Measurements from ENCODE around the gene TOX2. TPM values are rescaled to one million over a fixed set of nuclear protein-coding genes. Genes with fewer than 3 reads are reported as not detected.

Gene TOX2
- total RNA-seq, 1 donor from 2014 or later, result 4.8 TPM

DNA sequence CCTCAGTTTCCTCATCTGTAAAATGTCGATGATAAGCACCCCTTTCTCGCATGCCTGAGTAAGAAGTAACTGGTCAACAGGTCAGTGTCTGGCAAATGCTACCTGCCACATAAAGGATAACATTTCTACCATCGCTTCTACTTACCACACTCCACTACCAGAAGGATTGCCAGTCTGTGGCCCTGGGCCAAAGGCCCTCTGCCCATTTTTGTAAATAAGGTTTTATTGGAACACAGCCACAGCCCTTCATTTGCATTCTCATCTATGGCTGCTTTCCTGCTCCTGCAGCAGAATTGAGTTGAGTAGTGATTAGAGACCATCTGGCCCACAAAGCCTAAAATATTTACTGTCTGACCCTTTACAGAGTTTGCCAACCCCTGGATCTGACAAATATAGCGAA, 121.8 kb downstream of the TOX2 start:
- Mint-ChIP-seq H3K36me3 (ENCODE audit: low read depth) (no peaks in the 10 kb centered on the region), H3K27ac (no peak overlapping the region), H3K27me3 (peaks cover 13% of the 10 kb centered on the region), H3K9me3 (no peaks in the 10 kb centered on the region), H3K4me1 (no peaks in the 10 kb centered on the region), H3K4me3 (no peak overlapping the region)
- no peak for ATAC-seq (ENCODE audit: low read depth)
- intact Hi-C loops (cut with micrococcal nuclease), result no loop called here
- no peak for DNase-seq
- ChIA-PET POLR2A (no interaction called here), CTCF (interaction anchor here (0.9 kb wide), 1 partner anchor 1255 kb away, joined by 3 read pairs; no protein-coding TSS in a partner anchor)
- TF ChIP-seq CTCF (IDR thresholded peaks at IDR 0.05), result no peak

GRCh38 chr20:44038681-44039123, 124.0 kb downstream of the TOX2 start:
- ATAC-seq (ENCODE audit: low read depth), result no peak
- intact Hi-C loops (cut with micrococcal nuclease), result no loop called here
- Mint-ChIP-seq H3K4me3 (no peak overlapping the region), H3K27me3 (peaks cover 23% of the 10 kb centered on the region), H3K4me1 (no peaks in the 10 kb centered on the region), H3K36me3 (ENCODE audit: low read depth) (no peaks in the 10 kb centered on the region), H3K27ac (no peak overlapping the region), H3K9me3 (no peaks in the 10 kb centered on the region)
- ChIA-PET POLR2A (no interaction called here), CTCF (interaction anchor here (1.0 kb wide), 1 partner anchor 10 kb away, joined by 4 read pairs; no protein-coding TSS in a partner anchor)
- no peak for DNase-seq
- no peak for TF ChIP-seq CTCF (IDR thresholded peaks at IDR 0.05)

- ChIA-PET CTCF (interaction anchor here (1.0 kb wide), 1 partner anchor 10 kb away, joined by 4 read pairs; no protein-coding TSS in a partner anchor), POLR2A (no interaction called here)
- no peaks in the 10 kb centered on the region for H3K36me3 Mint-ChIP-seq (ENCODE audit: low read depth)
- H3K27me3 Mint-ChIP-seq, result peaks cover 25% of the 10 kb centered on the region
- DNase-seq (no peak), ATAC-seq (ENCODE audit: low read depth) (no peak)
- H3K4me1 Mint-ChIP-seq, result no peaks in the 10 kb centered on the region
- H3K27ac Mint-ChIP-seq, result no peak overlapping the region
- TF ChIP-seq CTCF (IDR thresholded peaks at IDR 0.05), result no peak
- H3K9me3 Mint-ChIP-seq, result no peaks in the 10 kb centered on the region
- H3K4me3 Mint-ChIP-seq, result no peak overlapping the region
- intact Hi-C loops (cut with micrococcal nuclease), result no loop called here
Measured at GRCh38 chr20:44039147-44039546, 124.5 kb downstream of the TOX2 start.

- H3K36me3 Mint-ChIP-seq (ENCODE audit: low read depth), result no peaks in the 10 kb centered on the region
- no peaks in the 10 kb centered on the region for H3K4me1 Mint-ChIP-seq
- no peak for TF ChIP-seq CTCF (IDR thresholded peaks at IDR 0.05)
- ChIA-PET POLR2A (no interaction called here), CTCF (no interaction called here)
- peaks cover 26% of the 10 kb centered on the region for H3K27me3 Mint-ChIP-seq
- DNase-seq, result no peak
- intact Hi-C loops (cut with micrococcal nuclease), result no loop called here
- ATAC-seq (ENCODE audit: low read depth), result no peak
- H3K4me3 Mint-ChIP-seq, result no peak overlapping the region
- H3K27ac Mint-ChIP-seq, result no peak overlapping the region
- H3K9me3 Mint-ChIP-seq, result no peaks in the 10 kb centered on the region
Measured at GRCh38 chr20:44039741-44040140, 125.1 kb downstream of the TOX2 start.

DNA sequence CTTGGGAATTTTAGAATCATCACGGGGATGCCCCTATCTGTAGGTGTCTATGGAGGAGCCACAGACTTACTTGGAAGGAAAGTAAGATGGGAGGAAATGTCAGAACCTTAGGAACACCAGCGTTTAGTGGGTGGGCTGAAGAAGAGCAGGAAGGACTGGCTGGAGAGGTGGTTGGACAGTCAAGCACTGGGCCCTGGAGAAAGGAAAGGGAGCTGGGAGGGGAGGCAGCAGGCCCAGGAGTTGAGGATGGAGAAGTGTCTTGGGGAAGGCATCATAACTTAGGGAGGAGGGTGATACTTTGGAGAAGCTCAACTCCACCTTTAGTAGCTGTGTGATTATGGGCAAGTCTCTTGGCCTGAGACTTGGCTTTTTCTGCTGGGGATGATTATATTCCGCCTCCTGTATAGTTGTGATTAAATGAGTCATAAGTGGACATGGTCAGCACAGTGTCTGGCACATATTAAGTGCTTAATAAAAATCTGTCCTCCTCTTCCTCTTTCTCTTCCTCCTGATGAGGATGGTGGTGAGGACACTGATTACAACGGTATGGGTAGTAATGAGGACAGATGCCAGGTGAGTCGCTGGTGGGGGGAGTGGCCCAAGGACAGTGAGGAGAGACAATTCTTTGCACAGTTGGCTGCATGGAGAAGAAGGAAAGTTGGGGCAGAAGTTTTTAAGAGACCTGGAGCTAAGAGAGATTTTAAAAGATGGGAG, 125.7 kb downstream of the TOX2 start:
- POLR2A ChIA-PET, result interaction anchor here (0.7 kb wide), 1 partner anchor 17 kb away, joined by 5 read pairs; no protein-coding TSS in a partner anchor
- peaks cover 27% of the 10 kb centered on the region for H3K27me3 Mint-ChIP-seq
- intact Hi-C loops (cut with micrococcal nuclease), result no loop called here
- ATAC-seq (ENCODE audit: low read depth), result no peak
- H3K36me3 Mint-ChIP-seq (ENCODE audit: low read depth), result no peaks in the 10 kb centered on the region
- no peak overlapping the region for H3K4me3 Mint-ChIP-seq
- DNase-seq, result no peak
- H3K4me1 Mint-ChIP-seq, result no peaks in the 10 kb centered on the region
- no peaks in the 10 kb centered on the region for H3K9me3 Mint-ChIP-seq
- no peak for TF ChIP-seq CTCF (IDR thresholded peaks at IDR 0.05)
- CTCF ChIA-PET, result no interaction called here
- no peak overlapping the region for H3K27ac Mint-ChIP-seq
